SU-DHL-6 (cell line): Measurements from ENCODE around the gene PLXNA2.

Experiments
- EZH2phosphoT487 ChIP-seq: fragments of 200-600 bp; sonication (generic), shearing (Covaris generic); conservative IDR thresholded peaks from 2 replicates; pipeline ENCODE4 v1.6.1; 2018; ENCODE audit warnings: mild to moderate bottlenecking, antibody characterized with exemption, low read length, moderate library complexity, mixed read lengths
- TF ChIP-seq, protein P1 (sequence below): fragments of 200-600 bp; sonication (generic); IDR thresholded peaks from one replicate; pipeline ENCODE4 v1.5.1; 2017; ENCODE audit warnings: antibody characterized with exemption, mild to moderate bottlenecking, low read length, moderate library complexity; ENCODE audit not compliant: insufficient read depth, poor library complexity, severe bottlenecking

DNA sequence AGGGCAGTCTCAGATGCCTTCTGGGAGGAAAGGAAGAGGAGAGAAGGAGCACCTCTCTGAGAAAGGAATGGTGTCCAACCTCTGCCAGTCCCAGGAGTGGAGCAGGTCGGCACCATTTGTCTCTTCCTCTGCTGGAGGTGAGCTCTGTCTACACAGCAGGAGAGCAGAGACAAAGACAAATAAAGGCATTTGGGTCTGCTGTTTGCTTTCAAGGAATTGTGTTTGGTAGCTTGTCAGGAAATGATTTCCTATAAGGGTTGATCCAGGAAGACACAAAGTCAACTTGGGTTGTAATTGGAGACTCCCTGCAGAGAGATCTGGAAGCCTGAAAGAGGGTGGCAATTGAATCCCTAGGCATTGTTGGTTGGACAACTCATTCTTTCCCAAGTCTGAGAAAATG is 34.5 kb upstream of the PLXNA2 start:
- TF ChIP-seq EZH2phosphoT487 = no peak
- TF ChIP-seq, protein P1, sequence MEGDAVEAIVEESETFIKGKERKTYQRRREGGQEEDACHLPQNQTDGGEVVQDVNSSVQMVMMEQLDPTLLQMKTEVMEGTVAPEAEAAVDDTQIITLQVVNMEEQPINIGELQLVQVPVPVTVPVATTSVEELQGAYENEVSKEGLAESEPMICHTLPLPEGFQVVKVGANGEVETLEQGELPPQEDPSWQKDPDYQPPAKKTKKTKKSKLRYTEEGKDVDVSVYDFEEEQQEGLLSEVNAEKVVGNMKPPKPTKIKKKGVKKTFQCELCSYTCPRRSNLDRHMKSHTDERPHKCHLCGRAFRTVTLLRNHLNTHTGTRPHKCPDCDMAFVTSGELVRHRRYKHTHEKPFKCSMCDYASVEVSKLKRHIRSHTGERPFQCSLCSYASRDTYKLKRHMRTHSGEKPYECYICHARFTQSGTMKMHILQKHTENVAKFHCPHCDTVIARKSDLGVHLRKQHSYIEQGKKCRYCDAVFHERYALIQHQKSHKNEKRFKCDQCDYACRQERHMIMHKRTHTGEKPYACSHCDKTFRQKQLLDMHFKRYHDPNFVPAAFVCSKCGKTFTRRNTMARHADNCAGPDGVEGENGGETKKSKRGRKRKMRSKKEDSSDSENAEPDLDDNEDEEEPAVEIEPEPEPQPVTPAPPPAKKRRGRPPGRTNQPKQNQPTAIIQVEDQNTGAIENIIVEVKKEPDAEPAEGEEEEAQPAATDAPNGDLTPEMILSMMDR = no peak
